ENCODE measurements around the gene PTX4.

GRCh38 chr16:1512774-1513173 lies 24.0 kb upstream of the PTX4 start:
- TF ChIP-seq POLR2A (IDR thresholded peaks at IDR 0.05; ENCODE audit: extremely low read depth, insufficient read length) (no peak), CTCF (IDR thresholded peaks at IDR 0.05; ENCODE audit: low read depth, low read length) (no peak)
